Measurements from ENCODE around the gene FAM13C. TPM values are rescaled to one million over a fixed set of nuclear protein-coding genes. Genes with fewer than 3 reads are reported as not detected.

The FAM13C gene
- polyA plus RNA-seq, 1 donor from 2014 or later = 89.3 TPM

DNA sequence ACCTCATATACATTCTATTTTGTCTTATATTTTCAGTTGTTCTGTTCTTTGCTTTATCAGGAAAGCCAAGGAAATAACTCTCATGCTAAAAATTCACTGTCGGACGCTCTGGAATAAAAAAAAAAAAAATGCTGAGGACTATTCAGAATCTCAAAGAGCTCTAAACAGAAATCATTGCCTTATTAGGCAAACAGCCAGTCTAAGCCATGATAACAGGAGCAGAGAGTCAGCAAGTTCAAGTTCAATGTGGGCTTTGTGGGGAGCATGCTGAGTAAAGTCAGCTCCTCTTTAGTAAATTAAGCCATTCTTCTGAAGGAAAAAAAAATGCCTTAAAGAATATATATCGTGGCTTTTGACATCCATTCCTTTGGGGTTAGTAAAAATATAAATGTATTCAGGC lies 13.6 kb upstream of the FAM13C start:
- no peaks in the 10 kb centered on the region for H3K27me3 ChIP-seq (ENCODE audit: insufficient read depth, low read depth, low read length)
- no peaks in the 10 kb centered on the region for H3F3A ChIP-seq (ENCODE audit: insufficient read depth, low read length, poor library complexity, severe bottlenecking)
- no peaks in the 10 kb centered on the region for H4K20me1 ChIP-seq (ENCODE audit: insufficient read depth)
- H3K4me2 ChIP-seq (ENCODE audit: low read length) = no peak overlapping the region
- H3K4me3 ChIP-seq (ENCODE audit: low read length) = no peak overlapping the region
- H2AFZ ChIP-seq (ENCODE audit: low read depth, low read length) = no peak overlapping the region
- TF ChIP-seq, protein P1, sequence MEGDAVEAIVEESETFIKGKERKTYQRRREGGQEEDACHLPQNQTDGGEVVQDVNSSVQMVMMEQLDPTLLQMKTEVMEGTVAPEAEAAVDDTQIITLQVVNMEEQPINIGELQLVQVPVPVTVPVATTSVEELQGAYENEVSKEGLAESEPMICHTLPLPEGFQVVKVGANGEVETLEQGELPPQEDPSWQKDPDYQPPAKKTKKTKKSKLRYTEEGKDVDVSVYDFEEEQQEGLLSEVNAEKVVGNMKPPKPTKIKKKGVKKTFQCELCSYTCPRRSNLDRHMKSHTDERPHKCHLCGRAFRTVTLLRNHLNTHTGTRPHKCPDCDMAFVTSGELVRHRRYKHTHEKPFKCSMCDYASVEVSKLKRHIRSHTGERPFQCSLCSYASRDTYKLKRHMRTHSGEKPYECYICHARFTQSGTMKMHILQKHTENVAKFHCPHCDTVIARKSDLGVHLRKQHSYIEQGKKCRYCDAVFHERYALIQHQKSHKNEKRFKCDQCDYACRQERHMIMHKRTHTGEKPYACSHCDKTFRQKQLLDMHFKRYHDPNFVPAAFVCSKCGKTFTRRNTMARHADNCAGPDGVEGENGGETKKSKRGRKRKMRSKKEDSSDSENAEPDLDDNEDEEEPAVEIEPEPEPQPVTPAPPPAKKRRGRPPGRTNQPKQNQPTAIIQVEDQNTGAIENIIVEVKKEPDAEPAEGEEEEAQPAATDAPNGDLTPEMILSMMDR (IDR thresholded peaks at IDR 0.05; ENCODE audit: poor library complexity, severe bottlenecking) = no peak
- TF ChIP-seq MXI1 (conservative IDR thresholded peaks at IDR 0.05; ENCODE audit: poor library complexity, severe bottlenecking) (no peak), EP300 (conservative IDR thresholded peaks at IDR 0.05; ENCODE audit: poor library complexity, severe bottlenecking) (no peak), SMC3 (conservative IDR thresholded peaks at IDR 0.05; ENCODE audit: poor library complexity) (no peak), POLR2AphosphoS5 (IDR thresholded peaks at IDR 0.05) (no peak), RAD21 (conservative IDR thresholded peaks at IDR 0.05) (no peak), EZH2 (IDR thresholded peaks at IDR 0.05; ENCODE audit: borderline replicate concordance, insufficient read depth, low read length, poor library complexity, severe bottlenecking) (no peak), TAF1 (IDR thresholded peaks at IDR 0.05; ENCODE audit: low read depth) (no peak)
- TF ChIP-seq, protein P2, sequence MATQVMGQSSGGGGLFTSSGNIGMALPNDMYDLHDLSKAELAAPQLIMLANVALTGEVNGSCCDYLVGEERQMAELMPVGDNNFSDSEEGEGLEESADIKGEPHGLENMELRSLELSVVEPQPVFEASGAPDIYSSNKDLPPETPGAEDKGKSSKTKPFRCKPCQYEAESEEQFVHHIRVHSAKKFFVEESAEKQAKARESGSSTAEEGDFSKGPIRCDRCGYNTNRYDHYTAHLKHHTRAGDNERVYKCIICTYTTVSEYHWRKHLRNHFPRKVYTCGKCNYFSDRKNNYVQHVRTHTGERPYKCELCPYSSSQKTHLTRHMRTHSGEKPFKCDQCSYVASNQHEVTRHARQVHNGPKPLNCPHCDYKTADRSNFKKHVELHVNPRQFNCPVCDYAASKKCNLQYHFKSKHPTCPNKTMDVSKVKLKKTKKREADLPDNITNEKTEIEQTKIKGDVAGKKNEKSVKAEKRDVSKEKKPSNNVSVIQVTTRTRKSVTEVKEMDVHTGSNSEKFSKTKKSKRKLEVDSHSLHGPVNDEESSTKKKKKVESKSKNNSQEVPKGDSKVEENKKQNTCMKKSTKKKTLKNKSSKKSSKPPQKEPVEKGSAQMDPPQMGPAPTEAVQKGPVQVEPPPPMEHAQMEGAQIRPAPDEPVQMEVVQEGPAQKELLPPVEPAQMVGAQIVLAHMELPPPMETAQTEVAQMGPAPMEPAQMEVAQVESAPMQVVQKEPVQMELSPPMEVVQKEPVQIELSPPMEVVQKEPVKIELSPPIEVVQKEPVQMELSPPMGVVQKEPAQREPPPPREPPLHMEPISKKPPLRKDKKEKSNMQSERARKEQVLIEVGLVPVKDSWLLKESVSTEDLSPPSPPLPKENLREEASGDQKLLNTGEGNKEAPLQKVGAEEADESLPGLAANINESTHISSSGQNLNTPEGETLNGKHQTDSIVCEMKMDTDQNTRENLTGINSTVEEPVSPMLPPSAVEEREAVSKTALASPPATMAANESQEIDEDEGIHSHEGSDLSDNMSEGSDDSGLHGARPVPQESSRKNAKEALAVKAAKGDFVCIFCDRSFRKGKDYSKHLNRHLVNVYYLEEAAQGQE (IDR thresholded peaks at IDR 0.05; ENCODE audit: borderline replicate concordance) = no peak
- no peaks in the 10 kb centered on the region for H3K36me3 ChIP-seq (ENCODE audit: insufficient read depth, low read length)
- H3K9ac ChIP-seq (ENCODE audit: low read length) = peak overlapping the region; percentile 13
- H3K9me2 ChIP-seq (ENCODE audit: insufficient read depth, low read length) = no peaks in the 10 kb centered on the region
- peak overlapping the region; percentile 82 for H3K27ac ChIP-seq (ENCODE audit: low read length)
- H3K9me3 ChIP-seq (ENCODE audit: low read length) = no peaks in the 10 kb centered on the region
- no peaks in the 10 kb centered on the region for H3K79me2 ChIP-seq (replicated peaks; ENCODE audit: insufficient read depth, low read length)

DNA sequence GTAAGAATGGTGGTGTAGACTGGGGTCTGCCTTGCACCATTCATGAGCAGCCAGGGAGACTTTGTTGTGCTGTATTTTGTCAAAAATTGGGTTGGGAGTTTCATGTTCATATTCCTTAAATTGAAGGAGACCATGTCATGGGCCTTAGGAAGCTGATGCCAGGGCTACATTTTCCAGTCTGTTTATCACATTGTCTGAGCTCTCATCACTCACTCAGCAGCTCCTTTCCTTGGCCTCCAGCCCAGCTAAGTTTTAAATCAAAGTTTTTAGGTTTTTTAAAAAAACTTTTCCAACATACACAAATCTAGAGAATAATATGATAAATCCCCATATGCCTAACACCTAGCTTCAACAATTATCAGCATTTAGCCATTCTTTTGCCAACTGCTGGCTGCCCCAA lies 12.6 kb upstream of the FAM13C start:
- no peaks in the 10 kb centered on the region for H3K27me3 ChIP-seq (ENCODE audit: insufficient read depth, low read depth, low read length)
- no peak overlapping the region for H3K4me2 ChIP-seq (ENCODE audit: low read length)
- no peak overlapping the region for H3K9ac ChIP-seq (ENCODE audit: low read length)
- TF ChIP-seq EZH2 (IDR thresholded peaks at IDR 0.05; ENCODE audit: borderline replicate concordance, insufficient read depth, low read length, poor library complexity, severe bottlenecking) (no peak), EP300 (conservative IDR thresholded peaks at IDR 0.05; ENCODE audit: poor library complexity, severe bottlenecking) (no peak), MXI1 (conservative IDR thresholded peaks at IDR 0.05; ENCODE audit: poor library complexity, severe bottlenecking) (no peak), RAD21 (conservative IDR thresholded peaks at IDR 0.05) (no peak), TAF1 (IDR thresholded peaks at IDR 0.05; ENCODE audit: low read depth) (no peak), POLR2AphosphoS5 (IDR thresholded peaks at IDR 0.05) (no peak), SMC3 (conservative IDR thresholded peaks at IDR 0.05; ENCODE audit: poor library complexity) (no peak)
- TF ChIP-seq, protein P1 (IDR thresholded peaks at IDR 0.05; ENCODE audit: poor library complexity, severe bottlenecking) = no peak
- TF ChIP-seq, protein P2 (IDR thresholded peaks at IDR 0.05; ENCODE audit: borderline replicate concordance) = no peak
- no peaks in the 10 kb centered on the region for H3K9me2 ChIP-seq (ENCODE audit: insufficient read depth, low read length)
- H4K20me1 ChIP-seq (ENCODE audit: insufficient read depth) = no peaks in the 10 kb centered on the region
- no peaks in the 10 kb centered on the region for H3F3A ChIP-seq (ENCODE audit: insufficient read depth, low read length, poor library complexity, severe bottlenecking)
- H3K79me2 ChIP-seq (replicated peaks; ENCODE audit: insufficient read depth, low read length) = no peaks in the 10 kb centered on the region
- H2AFZ ChIP-seq (ENCODE audit: low read depth, low read length) = no peak overlapping the region
- H3K9me3 ChIP-seq (ENCODE audit: low read length) = no peaks in the 10 kb centered on the region
- H3K4me3 ChIP-seq (ENCODE audit: low read length) = no peak overlapping the region
- H3K36me3 ChIP-seq (ENCODE audit: insufficient read depth, low read length) = no peaks in the 10 kb centered on the region
- no peak overlapping the region for H3K27ac ChIP-seq (ENCODE audit: low read length)

Data from neural cell (in vitro differentiated cells).